Body of pancreas (tissue), 4 donors: ENCODE results near the gene SVIL. TPM values are rescaled to one million over a fixed set of nuclear protein-coding genes. Genes with fewer than 3 reads are reported as not detected.
A peak's percentile ranks its signal among the peaks of the same experiment; 100 is the strongest.
"Not testable (repeated sequence)": the region's sequence is repeated elsewhere in the genome, so short reads cannot be mapped to it uniquely, and the experiment has no call there.

ENCODE experiments used
- ATAC-seq: fragments of 150-250 bp; one replicate; pipeline ENCODE4 v1.9.1; 2016
- DNase-seq, 4 donors: peaks; one replicate each; pipeline ENCODE4 v3.0.0-alpha.2; 2019
- H3K27ac ChIP-seq, 4 donors: fragments of 200-600 bp; sonication (generic); 1 replicate in 3 of 4; 2 replicates in 1 of 4; pipeline versions ENCODE4 v1.5.1 to v1.6.1; 2016 to 2019; ENCODE audit warnings: mild to moderate bottlenecking in 1 of 4, mixed read lengths in 1 of 4, moderate library complexity in 1 of 4
- H3K27me3 ChIP-seq, 2 donors: fragments of 200-600 bp; sonication (generic); one replicate each; pipeline ENCODE4 v1.6.0; 2016; ENCODE audit warnings: mild to moderate bottlenecking in 1 of 2
- H3K36me3 ChIP-seq, 2 donors: fragments of 200-600 bp; sonication (generic); replicated peaks in 1 of 2; 2 replicates each; pipeline ENCODE4 v1.5.1; 2016; ENCODE audit warnings: low read depth in 2 of 2; ENCODE audit not compliant: insufficient read depth in 1 of 2
- H3K4me1 ChIP-seq: fragments of 200-600 bp; sonication (generic); one replicate; pipeline ENCODE4 v1.6.0; 2016
- H3K4me3 ChIP-seq, 2 donors: fragments of 200-600 bp; sonication (generic); 1 replicate in 1 of 2; 2 replicates in 1 of 2; pipeline ENCODE4 v1.5.1; 2016 to 2019
- H3K9me3 ChIP-seq, 3 donors: fragments of 200-600 bp; sonication (generic); 1 replicate in 2 of 3; 2 replicates in 1 of 3; pipeline ENCODE4 v1.5.1; 2016
- POLR2A ChIP-seq, 3 donors: fragments of 450-650 bp; IDR thresholded peaks; one replicate each; pipeline ENCODE4 v1.6.1; 2016; ENCODE audit warnings: antibody characterized with exemption in 3 of 3, mild to moderate bottlenecking in 2 of 3
- WGBS, 2 donors: methylation state at CpG; one replicate each; pipeline ENCODE4 v1.1.5; 2017; 5-methylcytosine and 5-hydroxymethylcytosine counted together
- intact Hi-C: fragments of 100-400 bp; cut with DNase I; formaldehyde crosslinking; loops from one replicate; pipeline ENCODE4 v1.15.1; 2023
- total RNA-seq, 2 donors: library from RNA; depleted of rRNA; stranded (reverse); fragments of >200 nt; gene quantifications; one replicate each; pipeline ENCODE4 v1.1.0, GENCODE V29; 2016
- TF ChIP-seq, protein P1 (sequence below), 7 experiments: fragments of 450-650 bp in 4 of 7; fragments of 200-600 bp in 3 of 7; sonication (generic) in 3 of 7; IDR thresholded peaks; one replicate each; pipeline ENCODE4 v1.5.1; 2016 to 2019; ENCODE audit warnings: antibody characterized with exemption in 7 of 7

The SVIL gene
- total RNA-seq, 2 donors from 2014 or later = 25.4 to 41.2 TPM

DNA sequence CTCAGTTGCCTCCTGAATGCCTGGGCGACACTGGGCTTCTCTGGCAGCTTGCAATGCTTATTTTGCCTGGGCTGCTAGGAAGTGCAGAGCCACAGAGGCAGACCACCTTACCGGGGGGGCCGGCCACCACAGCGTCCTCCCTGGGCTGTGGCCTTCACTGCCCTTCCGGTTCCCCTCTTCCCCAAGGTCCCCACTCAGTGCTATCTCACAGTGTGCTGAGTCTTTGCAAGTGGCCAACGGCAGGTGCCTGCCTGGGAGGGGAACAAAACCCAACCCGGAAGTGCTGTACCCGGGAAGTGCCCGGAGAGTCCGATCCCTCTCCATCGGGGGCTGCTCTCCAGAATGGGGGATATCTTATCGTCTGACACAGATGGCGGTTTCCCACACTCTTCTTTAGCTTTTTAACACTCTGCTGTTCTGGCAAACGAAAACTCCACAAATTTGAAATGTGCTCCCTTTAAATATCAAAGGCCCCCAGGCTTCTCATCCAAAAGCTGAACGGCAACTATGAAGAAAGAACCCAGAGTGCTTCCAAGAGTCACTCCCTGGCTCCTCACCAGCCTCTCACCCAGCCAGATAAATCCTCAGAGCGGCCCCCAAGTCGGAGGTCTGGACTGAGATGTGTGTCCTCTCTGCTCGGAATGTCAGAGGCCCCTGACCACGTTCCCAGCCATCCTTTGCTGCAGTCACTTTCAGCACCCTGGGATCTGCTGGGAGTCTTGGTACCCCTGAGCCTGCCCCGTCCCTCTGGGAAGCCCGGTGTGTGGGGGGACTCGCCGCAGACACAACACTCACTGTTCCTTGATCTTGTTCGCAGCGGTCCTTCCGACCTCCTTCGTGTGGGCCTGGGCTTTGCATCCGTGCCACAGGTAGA is 165.1 kb downstream of the SVIL start:
- 63% methylated on average over 24 to 28 of the region's 28 CpGs for WGBS, 2 donors

DNA sequence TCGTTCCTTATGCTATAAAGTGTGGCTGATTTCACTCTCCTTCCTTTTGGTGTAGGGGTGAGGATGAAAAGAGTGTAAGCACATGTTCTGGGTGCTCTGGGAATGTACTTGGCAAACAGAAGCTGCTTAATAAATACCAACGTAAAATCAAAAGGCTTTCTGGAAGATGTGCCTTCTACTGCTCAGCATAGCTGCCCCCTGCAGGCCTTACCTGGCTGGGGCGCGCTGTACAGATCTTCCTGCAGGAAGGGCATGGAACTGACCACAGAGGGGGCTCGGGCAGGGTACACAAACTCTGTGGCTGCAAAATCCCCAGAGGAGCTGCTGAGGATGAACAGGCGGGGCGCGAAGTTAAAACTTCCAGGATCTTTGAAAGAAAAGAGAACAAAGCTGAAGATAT is 169.4 kb downstream of the SVIL start:
- TF ChIP-seq, protein P1, sequence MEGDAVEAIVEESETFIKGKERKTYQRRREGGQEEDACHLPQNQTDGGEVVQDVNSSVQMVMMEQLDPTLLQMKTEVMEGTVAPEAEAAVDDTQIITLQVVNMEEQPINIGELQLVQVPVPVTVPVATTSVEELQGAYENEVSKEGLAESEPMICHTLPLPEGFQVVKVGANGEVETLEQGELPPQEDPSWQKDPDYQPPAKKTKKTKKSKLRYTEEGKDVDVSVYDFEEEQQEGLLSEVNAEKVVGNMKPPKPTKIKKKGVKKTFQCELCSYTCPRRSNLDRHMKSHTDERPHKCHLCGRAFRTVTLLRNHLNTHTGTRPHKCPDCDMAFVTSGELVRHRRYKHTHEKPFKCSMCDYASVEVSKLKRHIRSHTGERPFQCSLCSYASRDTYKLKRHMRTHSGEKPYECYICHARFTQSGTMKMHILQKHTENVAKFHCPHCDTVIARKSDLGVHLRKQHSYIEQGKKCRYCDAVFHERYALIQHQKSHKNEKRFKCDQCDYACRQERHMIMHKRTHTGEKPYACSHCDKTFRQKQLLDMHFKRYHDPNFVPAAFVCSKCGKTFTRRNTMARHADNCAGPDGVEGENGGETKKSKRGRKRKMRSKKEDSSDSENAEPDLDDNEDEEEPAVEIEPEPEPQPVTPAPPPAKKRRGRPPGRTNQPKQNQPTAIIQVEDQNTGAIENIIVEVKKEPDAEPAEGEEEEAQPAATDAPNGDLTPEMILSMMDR (IDR thresholded peaks at IDR 0.05) = no peak
- TF ChIP-seq POLR2A (IDR thresholded peaks at IDR 0.05) = no peak
- no peak for ATAC-seq
- DNase-seq = no peak
- Histone ChIP-seq H3K27ac (no peak overlapping the region), H3K4me3 (no peak overlapping the region), H3K4me1 (peaks cover 21% of the 10 kb centered on the region), H3K36me3 (peaks cover 4 to 6% of the 10 kb centered on the region in 2 donors), H3K27me3 (no peaks in the 10 kb centered on the region), H3K9me3 (no peaks in the 10 kb centered on the region)
- 93 to 94% methylated on average over 8 of the region's 8 CpGs for WGBS, 2 donors
- intact Hi-C loops = no loop called here

More for the DNA sequence above, 165.1 kb downstream of the SVIL start:
- Histone ChIP-seq H3K27me3 (no peaks in the 10 kb centered on the region), H3K36me3 (peaks cover 4 to 6% of the 10 kb centered on the region in 2 donors), H3K9me3 (no peaks in the 10 kb centered on the region), H3K4me1 (peaks cover 22% of the 10 kb centered on the region), H3K27ac (peak overlapping the region in 1 of 4 donors; percentile 6), H3K4me3 (no peak overlapping the region)
- intact Hi-C loops = no loop called here
- DNase-seq = peak in 2 of 4 donors; percentile 46 to 48
- ATAC-seq = peak; percentile 26
- TF ChIP-seq, protein P1 (IDR thresholded peaks at IDR 0.05) = no peak
- no peak for TF ChIP-seq POLR2A (IDR thresholded peaks at IDR 0.05)

DNA sequence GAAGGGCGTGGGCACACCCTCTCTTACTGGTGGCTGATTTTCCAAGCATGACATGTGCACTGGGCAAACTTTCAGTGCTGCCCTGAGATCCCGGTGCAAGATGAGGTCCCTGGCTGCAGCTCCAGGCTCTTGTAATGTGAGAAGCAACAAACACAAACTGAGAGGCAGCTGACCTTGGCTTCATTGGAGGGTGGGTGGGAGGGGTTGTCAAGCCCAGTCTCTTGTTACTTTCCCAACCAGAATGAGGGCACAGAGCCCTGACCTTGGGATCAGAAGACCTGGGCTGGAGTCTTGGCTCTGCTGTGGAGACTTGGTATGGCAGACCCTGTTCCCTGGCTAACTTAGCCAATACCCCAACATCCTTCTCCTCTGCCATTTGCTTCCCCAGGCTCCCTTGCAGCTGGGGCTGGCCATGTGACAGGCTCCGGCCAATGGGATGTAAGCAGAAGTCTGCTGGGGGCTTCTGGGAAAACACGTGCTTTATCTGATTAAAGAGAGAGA is 170.1 kb downstream of the SVIL start:
- Histone ChIP-seq H3K27ac (peak overlapping the region in 1 of 4 donors; percentile 7), H3K4me1 (peaks cover 18% of the 10 kb centered on the region)
- H3K9me3 ChIP-seq, intact Hi-C loops, H3K27me3 ChIP-seq, H3K36me3 ChIP-seq, H3K4me3 ChIP-seq: not testable (repeated sequence)
- peak in 3 of 4 donors; percentile 35 to 60 (median 47) for DNase-seq
- ATAC-seq = peak; percentile 62
- 55 to 98% methylated on average over 2 to 4 of the region's 4 CpGs for WGBS, 2 donors

DNA sequence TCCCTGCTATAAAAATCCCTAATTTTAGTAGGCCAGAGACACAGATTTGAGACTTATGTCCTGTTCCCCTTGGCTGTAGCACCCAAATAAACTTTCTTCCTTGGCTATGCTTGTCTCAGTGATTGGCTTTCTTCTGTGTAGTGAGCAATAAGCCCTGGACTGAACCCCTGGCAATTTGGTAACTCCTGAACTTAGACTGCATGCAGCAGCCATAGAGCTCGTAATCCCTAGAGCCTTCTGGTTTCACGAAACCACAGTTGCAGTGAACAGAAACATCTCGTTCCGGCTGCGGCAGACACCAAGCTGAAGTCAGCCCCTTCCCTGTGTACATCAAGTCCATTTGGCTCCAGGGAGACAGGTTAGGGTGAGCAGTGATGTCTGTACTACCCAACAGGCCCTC is 173.7 kb downstream of the SVIL start:
- ATAC-seq (no peak), DNase-seq (no peak)
- peaks cover 12% of the 10 kb centered on the region for H3K4me1 ChIP-seq
- intact Hi-C loops = no loop called here
- H3K36me3 ChIP-seq = peaks cover 4 to 10% of the 10 kb centered on the region in 2 donors
- H3K4me3 ChIP-seq = no peak overlapping the region
- no peak overlapping the region for H3K27ac ChIP-seq
- 87 to 94% methylated on average over 5 of the region's 5 CpGs for WGBS, 2 donors
- TF ChIP-seq POLR2A (IDR thresholded peaks at IDR 0.05) = no peak
- TF ChIP-seq, protein P1 (IDR thresholded peaks at IDR 0.05) = no peak
- H3K9me3 ChIP-seq = no peaks in the 10 kb centered on the region
- no peaks in the 10 kb centered on the region for H3K27me3 ChIP-seq

DNA sequence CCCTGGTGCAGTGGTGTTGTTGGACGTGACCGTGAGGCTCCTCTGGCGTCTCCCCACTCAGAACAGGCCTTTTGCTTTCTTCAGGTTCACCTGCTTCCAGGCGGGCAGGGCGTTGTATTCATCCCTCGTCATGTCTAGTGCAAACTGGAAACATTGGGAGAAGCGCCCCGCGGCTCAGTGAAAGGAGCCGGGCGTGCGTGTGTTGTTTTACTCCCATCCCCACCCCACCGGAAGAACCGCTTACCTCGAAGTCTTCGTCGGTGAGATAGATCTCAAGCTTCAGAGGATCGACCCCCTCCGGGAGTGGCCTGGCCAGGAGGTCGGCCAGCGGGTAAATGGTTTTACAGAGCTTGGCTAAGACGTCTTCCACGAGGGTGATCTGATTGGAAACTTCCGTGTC is 176.6 kb downstream of the SVIL start:
- DNase-seq, H3K27me3 ChIP-seq, intact Hi-C loops, H3K9me3 ChIP-seq, H3K27ac ChIP-seq, ATAC-seq, H3K36me3 ChIP-seq, H3K4me1 ChIP-seq, H3K4me3 ChIP-seq: not testable (repeated sequence)
- 90 to 94% methylated on average over 24 of the region's 24 CpGs for WGBS, 2 donors
